ENCODE data around the gene TBCD. TPM values are rescaled to one million over a fixed set of nuclear protein-coding genes. Genes with fewer than 3 reads are reported as not detected.

Gene TBCD
- total and polyA plus RNA-seq, 9 of the 15 experiments (the other 6 are each of a cell fraction or from before 2014, with no cell fraction given): 8.9 to 98.5 (median 28.0) TPM

DNA sequence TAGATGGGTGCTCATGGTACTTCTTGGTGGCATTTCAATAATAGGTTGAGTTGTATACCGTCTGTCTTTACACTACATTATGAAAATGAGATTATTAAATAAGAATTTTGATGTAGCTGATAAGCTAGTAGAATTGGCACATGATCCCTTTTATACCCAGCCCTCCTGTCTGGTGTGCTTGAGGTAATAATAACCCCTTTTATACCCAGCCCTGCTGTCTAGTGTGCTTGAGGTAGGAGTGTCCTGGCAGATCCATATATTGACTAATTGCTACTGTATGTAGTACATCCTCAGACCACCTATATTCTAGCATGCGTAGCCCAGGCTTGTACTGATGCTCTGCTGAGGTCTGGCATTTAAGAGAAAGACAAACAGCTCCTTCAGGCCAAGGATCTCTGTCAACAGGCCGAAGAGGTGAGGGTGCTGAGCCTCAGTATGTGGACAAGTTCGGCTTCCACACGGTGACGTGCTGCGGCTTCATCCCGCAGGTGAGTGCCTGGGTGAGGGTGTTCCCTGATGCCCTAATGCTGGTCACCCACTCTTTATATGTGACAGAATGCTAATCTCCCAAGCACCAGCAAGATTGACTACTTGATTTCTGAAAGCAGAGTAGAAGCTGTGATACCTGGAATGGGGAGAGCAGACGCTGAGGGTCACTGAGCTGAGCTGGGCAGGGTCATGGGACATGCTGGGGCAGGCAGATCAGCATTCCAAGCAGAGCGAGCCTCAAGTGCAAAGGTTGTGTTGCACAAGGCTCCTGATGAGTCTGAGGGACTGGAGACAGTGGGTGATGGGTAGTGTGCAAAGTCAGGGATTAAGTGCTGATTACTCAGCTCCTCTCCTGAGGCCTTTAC lies 10.7 kb upstream of the TBCD start (continued):
- TF ChIP-seq SNIP1 (IDR thresholded peaks at IDR 0.05; ENCODE audit: low read depth): no peak
- no peak for TF ChIP-seq HNRNPH1 (optimal IDR thresholded peaks at IDR 0.05; ENCODE audit: low read depth, low read length)
- 0 out of 2 replicates have a peak, but pooled peaks have one; percentile 13 for TF ChIP-seq JUN (IDR thresholded peaks at IDR 0.05; ENCODE audit: borderline replicate concordance, low read depth, low read length)
- TF ChIP-seq JUN (CRISPR knock-in tag; IDR thresholded peaks at IDR 0.05; ENCODE audit: borderline replicate concordance): no peak
- TF ChIP-seq, protein P1, sequence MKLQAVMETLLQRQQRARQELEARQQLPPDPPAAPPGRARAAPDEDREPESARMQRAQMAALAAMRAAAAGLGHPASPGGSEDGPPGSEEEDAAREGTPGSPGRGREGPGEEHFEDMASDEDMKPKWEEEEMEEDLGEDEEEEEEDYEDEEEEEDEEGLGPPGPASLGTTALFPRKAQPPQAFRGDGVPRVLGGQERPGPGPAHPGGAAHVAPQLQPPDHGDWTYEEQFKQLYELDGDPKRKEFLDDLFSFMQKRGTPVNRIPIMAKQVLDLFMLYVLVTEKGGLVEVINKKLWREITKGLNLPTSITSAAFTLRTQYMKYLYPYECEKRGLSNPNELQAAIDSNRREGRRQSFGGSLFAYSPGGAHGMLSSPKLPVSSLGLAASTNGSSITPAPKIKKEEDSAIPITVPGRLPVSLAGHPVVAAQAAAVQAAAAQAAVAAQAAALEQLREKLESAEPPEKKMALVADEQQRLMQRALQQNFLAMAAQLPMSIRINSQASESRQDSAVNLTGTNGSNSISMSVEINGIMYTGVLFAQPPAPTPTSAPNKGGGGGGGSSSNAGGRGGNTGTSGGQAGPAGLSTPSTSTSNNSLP (IDR thresholded peaks at IDR 0.05; ENCODE audit: borderline replicate concordance, low read depth, low read length): no peak
- TF ChIP-seq, protein P2, sequence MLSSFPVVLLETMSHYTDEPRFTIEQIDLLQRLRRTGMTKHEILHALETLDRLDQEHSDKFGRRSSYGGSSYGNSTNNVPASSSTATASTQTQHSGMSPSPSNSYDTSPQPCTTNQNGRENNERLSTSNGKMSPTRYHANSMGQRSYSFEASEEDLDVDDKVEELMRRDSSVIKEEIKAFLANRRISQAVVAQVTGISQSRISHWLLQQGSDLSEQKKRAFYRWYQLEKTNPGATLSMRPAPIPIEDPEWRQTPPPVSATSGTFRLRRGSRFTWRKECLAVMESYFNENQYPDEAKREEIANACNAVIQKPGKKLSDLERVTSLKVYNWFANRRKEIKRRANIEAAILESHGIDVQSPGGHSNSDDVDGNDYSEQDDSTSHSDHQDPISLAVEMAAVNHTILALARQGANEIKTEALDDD (IDR thresholded peaks at IDR 0.05): no peak
- TF ChIP-seq, protein P3, sequence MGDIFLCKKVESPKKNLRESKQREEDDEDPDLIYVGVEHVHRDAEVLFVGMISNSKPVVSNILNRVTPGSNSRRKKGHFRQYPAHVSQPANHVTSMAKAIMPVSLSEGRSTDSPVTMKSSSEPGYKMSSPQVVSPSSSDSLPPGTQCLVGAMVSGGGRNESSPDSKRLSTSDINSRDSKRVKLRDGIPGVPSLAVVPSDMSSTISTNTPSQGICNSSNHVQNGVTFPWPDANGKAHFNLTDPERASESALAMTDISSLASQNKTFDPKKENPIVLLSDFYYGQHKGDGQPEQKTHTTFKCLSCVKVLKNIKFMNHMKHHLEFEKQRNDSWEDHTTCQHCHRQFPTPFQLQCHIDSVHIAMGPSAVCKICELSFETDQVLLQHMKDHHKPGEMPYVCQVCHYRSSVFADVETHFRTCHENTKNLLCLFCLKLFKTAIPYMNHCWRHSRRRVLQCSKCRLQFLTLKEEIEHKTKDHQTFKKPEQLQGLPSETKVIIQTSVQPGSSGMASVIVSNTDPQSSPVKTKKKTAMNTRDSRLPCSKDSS (IDR thresholded peaks at IDR 0.05; ENCODE audit: low read depth, partially characterized antibody): peak; percentile 89
- TF ChIP-seq NFIC (IDR thresholded peaks at IDR 0.05): peak; percentile 61; the same call in 1 of the 2 replicates
- no peak for TF ChIP-seq ZNF212 (CRISPR knock-in tag; IDR thresholded peaks at IDR 0.05)
- TF ChIP-seq ZNF384 (IDR thresholded peaks at IDR 0.05; ENCODE audit: low read depth, low read length): no peak
- TF ChIP-seq, protein P4, sequence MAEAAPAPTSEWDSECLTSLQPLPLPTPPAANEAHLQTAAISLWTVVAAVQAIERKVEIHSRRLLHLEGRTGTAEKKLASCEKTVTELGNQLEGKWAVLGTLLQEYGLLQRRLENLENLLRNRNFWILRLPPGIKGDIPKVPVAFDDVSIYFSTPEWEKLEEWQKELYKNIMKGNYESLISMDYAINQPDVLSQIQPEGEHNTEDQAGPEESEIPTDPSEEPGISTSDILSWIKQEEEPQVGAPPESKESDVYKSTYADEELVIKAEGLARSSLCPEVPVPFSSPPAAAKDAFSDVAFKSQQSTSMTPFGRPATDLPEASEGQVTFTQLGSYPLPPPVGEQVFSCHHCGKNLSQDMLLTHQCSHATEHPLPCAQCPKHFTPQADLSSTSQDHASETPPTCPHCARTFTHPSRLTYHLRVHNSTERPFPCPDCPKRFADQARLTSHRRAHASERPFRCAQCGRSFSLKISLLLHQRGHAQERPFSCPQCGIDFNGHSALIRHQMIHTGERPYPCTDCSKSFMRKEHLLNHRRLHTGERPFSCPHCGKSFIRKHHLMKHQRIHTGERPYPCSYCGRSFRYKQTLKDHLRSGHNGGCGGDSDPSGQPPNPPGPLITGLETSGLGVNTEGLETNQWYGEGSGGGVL (CRISPR knock-in tag; IDR thresholded peaks at IDR 0.05): no peak
